Thoracic aorta (tissue), 2 donors: ENCODE measurements around the gene PTPRG. TPM values are rescaled to one million over a fixed set of nuclear protein-coding genes. Genes with fewer than 3 reads are reported as not detected.

Experiments
- ATAC-seq: fragments of 150-250 bp; one replicate; pipeline ENCODE4 v1.8.0; 2017; ENCODE audit warnings: low read depth; ENCODE audit not compliant: insufficient number of reproducible peaks, low FRiP score
- DNase-seq: peaks from one replicate; pipeline ENCODE4 v3.0.0-alpha.2; 2020; ENCODE audit warnings: low spot score
- H3K27ac ChIP-seq, 2 donors: fragments of 200-600 bp; sonication (generic); 1 replicate in 1 of 2; 2 replicates in 1 of 2; pipeline ENCODE4 v1.5.1; 2016; ENCODE audit warnings: mild to moderate bottlenecking in 2 of 2, moderate library complexity in 2 of 2
- H3K27me3 ChIP-seq: fragments of 200-600 bp; sonication (generic); replicated peaks from 2 replicates; pipeline ENCODE4 v1.6.0; 2016; ENCODE audit warnings: mild to moderate bottlenecking; ENCODE audit not compliant: insufficient read depth
- H3K36me3 ChIP-seq: fragments of 200-600 bp; sonication (generic); one replicate; pipeline ENCODE4 v1.5.1; 2016
- H3K4me1 ChIP-seq, 2 donors: fragments of 200-600 bp; sonication (generic); 1 replicate in 1 of 2; 2 replicates in 1 of 2; pipeline versions ENCODE4 v1.5.1 to v1.6.0; 2016; ENCODE audit warnings: low read depth in 2 of 2, mild to moderate bottlenecking in 1 of 2; ENCODE audit not compliant: control insufficient read depth in 1 of 2
- H3K4me3 ChIP-seq: fragments of 200-600 bp; sonication (generic); 2 replicates; pipeline ENCODE4 v1.5.1; 2016; ENCODE audit warnings: mild to moderate bottlenecking
- H3K9me3 ChIP-seq: fragments of 200-600 bp; sonication (generic); 2 replicates; pipeline ENCODE4 v1.5.1; 2016
- CTCF ChIP-seq: fragments of 200-600 bp; sonication (generic); IDR thresholded peaks from one replicate; pipeline ENCODE4 v1.5.1; 2019; ENCODE audit warnings: antibody characterized with exemption
- total RNA-seq, 2 donors: library from RNA; depleted of rRNA; stranded (reverse); fragments of >200 nt; gene quantifications; one replicate each; pipeline versions ENCODE4 v1.1.0 to v1.2.3, GENCODE V29; 2016

Gene PTPRG
- total RNA-seq, 2 donors from 2014 or later, result 154 to 208 TPM

GRCh38 chr3:61808526-61808925, 247.2 kb downstream of the PTPRG start:
- no peak for ATAC-seq
- Histone ChIP-seq H3K4me1 (peaks cover 56 to 88% of the 10 kb centered on the region in 2 donors), H3K9me3 (no peaks in the 10 kb centered on the region), H3K27ac (peak overlapping the region; percentile 8 to 16), H3K27me3 (no peaks in the 10 kb centered on the region), H3K36me3 (no peaks in the 10 kb centered on the region), H3K4me3 (no peak overlapping the region)
- no peak for TF ChIP-seq CTCF
- DNase-seq, result no peak

- DNase-seq (no peak), ATAC-seq (no peak)
- H3K27ac ChIP-seq, result peak overlapping the region; percentile 8 to 16
- TF ChIP-seq CTCF, result no peak
- no peaks in the 10 kb centered on the region for H3K36me3 ChIP-seq
- no peaks in the 10 kb centered on the region for H3K9me3 ChIP-seq
- H3K4me3 ChIP-seq, result no peak overlapping the region
- peaks cover 56 to 86% of the 10 kb centered on the region in 2 donors for H3K4me1 ChIP-seq
- no peaks in the 10 kb centered on the region for H3K27me3 ChIP-seq
Observed at GRCh38 chr3:61808999-61809398, 247.6 kb downstream of the PTPRG start.

GRCh38 chr3:61809879-61810278, 248.5 kb downstream of the PTPRG start:
- H3K4me1 ChIP-seq, result peaks cover 53 to 88% of the 10 kb centered on the region in 2 donors
- H3K36me3 ChIP-seq, result no peaks in the 10 kb centered on the region
- H3K27ac ChIP-seq, result no peak overlapping the region
- no peaks in the 10 kb centered on the region for H3K27me3 ChIP-seq
- H3K9me3 ChIP-seq, result no peaks in the 10 kb centered on the region
- H3K4me3 ChIP-seq, result no peak overlapping the region
- DNase-seq, result no peak
- ATAC-seq, result no peak
- no peak for TF ChIP-seq CTCF

GRCh38 chr3:61810953-61811497, 249.7 kb downstream of the PTPRG start:
- no peaks in the 10 kb centered on the region for H3K36me3 ChIP-seq
- no peak for DNase-seq
- peaks cover 49 to 79% of the 10 kb centered on the region in 2 donors for H3K4me1 ChIP-seq
- no peaks in the 10 kb centered on the region for H3K9me3 ChIP-seq
- no peak overlapping the region for H3K4me3 ChIP-seq
- no peak overlapping the region for H3K27ac ChIP-seq
- TF ChIP-seq CTCF, result no peak
- ATAC-seq, result no peak
- H3K27me3 ChIP-seq, result no peaks in the 10 kb centered on the region

GRCh38 chr3:61811652-61812051, 250.3 kb downstream of the PTPRG start:
- Histone ChIP-seq H3K4me3 (no peak overlapping the region), H3K27ac (peak overlapping the region in 1 of 2 donors; percentile 1), H3K9me3 (no peaks in the 10 kb centered on the region), H3K4me1 (peaks cover 43 to 72% of the 10 kb centered on the region in 2 donors), H3K27me3 (no peaks in the 10 kb centered on the region), H3K36me3 (no peaks in the 10 kb centered on the region)
- DNase-seq (no peak), ATAC-seq (no peak)
- TF ChIP-seq CTCF, result no peak
